ENCODE measurements around the gene CDC45. TPM values are rescaled to one million over a fixed set of nuclear protein-coding genes. Genes with fewer than 3 reads are reported as not detected.

The CDC45 gene
- total and polyA plus RNA-seq, 2 of the 13 experiments (the other 11 are each of a cell fraction or from before 2014, with no cell fraction given): 14.4 to 36.3 TPM

- no peak for FAIRE-seq
- H3K9me3 ChIP-seq (ENCODE audit: low read length): no peaks in the 10 kb centered on the region
- H3K27me3 ChIP-seq (ENCODE audit: control insufficient read depth in 1 of 2, insufficient read depth in 2 of 2, low read length in 2 of 2): no peaks in the 10 kb centered on the region
- CTCF ChIA-PET (ENCODE audit: low intra/inter-chr PET ratio, low total read pairs): interaction anchor here (0.9 kb wide), 1 partner anchor 141 kb away, joined by 3 read pairs; no protein-coding TSS in a partner anchor
- H3K36me3 ChIP-seq (replicated peaks in 1 of 2; ENCODE audit: control insufficient read depth in 1 of 2, insufficient read depth in 2 of 2, low read length in 2 of 2): peaks cover 7 to 48% of the 10 kb centered on the region in 2 experiments
- POLR2A ChIA-PET: no interaction called here
- no peak overlapping the region for H2AFZ ChIP-seq (ENCODE audit: low read length)
- no peak overlapping the region for H3K27ac ChIP-seq (ENCODE audit: extremely low read length, insufficient read depth, low read length)
- no peaks in the 10 kb centered on the region for H3K4me1 ChIP-seq (ENCODE audit: insufficient read depth, low read length)
- BruUV-seq (replicated peaks): no TSS peak
- WGBS (ENCODE audit: low lambda C conversion rate): 95% methylated on average over 7 of the region's 7 CpGs
- H3K4me3 ChIP-seq (replicated peaks in 1 of 3; ENCODE audit: insufficient read depth in 1 of 3, low read depth in 2 of 3, low read length in 3 of 3): no peak overlapping the region
- H3K79me2 ChIP-seq (ENCODE audit: insufficient read depth, low read length): no peaks in the 10 kb centered on the region
- TF ChIP-seq ZSCAN25 (CRISPR knock-in tag; IDR thresholded peaks at IDR 0.05) (no peak), SMAD1 (CRISPR knock-in tag; IDR thresholded peaks at IDR 0.05; ENCODE audit: borderline replicate concordance, low read depth) (no peak), ZNF567 (CRISPR knock-in tag; IDR thresholded peaks at IDR 0.05; ENCODE audit: borderline replicate concordance) (no peak), KDM4B (CRISPR knock-in tag; IDR thresholded peaks at IDR 0.05) (no peak), ELF3 (CRISPR knock-in tag; IDR thresholded peaks at IDR 0.05) (no peak), POLR2AphosphoS2 (IDR thresholded peaks at IDR 0.05; ENCODE audit: low read depth, low read length) (no peak), XBP1 (CRISPR knock-in tag; IDR thresholded peaks at IDR 0.05) (no peak), ZNF709 (CRISPR knock-in tag; IDR thresholded peaks at IDR 0.05) (no peak), ZNF616 (CRISPR knock-in tag; IDR thresholded peaks at IDR 0.05; ENCODE audit: low read depth) (no peak), RORA (CRISPR knock-in tag; IDR thresholded peaks at IDR 0.05) (no peak), SRSF9 (IDR thresholded peaks at IDR 0.05; ENCODE audit: borderline replicate concordance, insufficient read depth, low read depth, low read length, poor library complexity, severe bottlenecking) (no peak), HNRNPL (IDR thresholded peaks at IDR 0.05; ENCODE audit: low read depth, low read length) (no peak), MTA1 (CRISPR knock-in tag; IDR thresholded peaks at IDR 0.05; ENCODE audit: borderline replicate concordance) (no peak)
- H4K20me1 ChIP-seq (ENCODE audit: insufficient read depth, low read length): no peaks in the 10 kb centered on the region
- ATAC-seq: no peak
- no peak overlapping the region for H3K4me2 ChIP-seq (ENCODE audit: low read depth, low read length)
- no peak overlapping the region for H3K9ac ChIP-seq (ENCODE audit: insufficient read depth, low read depth, low read length)
- in situ Hi-C loops (cut with HindIII; ENCODE audit: extremely low pct_ligation_motif_present, low pct_unique_long_range_greater_than_20kb) (loop anchor here (10.0 kb wide), 1 partner anchor 56 kb away; no protein-coding TSS in a partner anchor), intact Hi-C loops (cut with micrococcal nuclease; ENCODE audit: unreplicated experiment) (no loop called here)
- no peak for DNase-seq (ENCODE audit: low spot score)
These were observed 9.4 kb downstream of the CDC45 start for GRCh38 chr22:19488884-19489843.

Measured in HepG2 (cell line).